A673 (cell line): Measurements from ENCODE around the gene MFN2.

Experiments used
- EZH2 ChIP-seq: fragments of 200-600 bp; sonication (generic); IDR thresholded peaks from 2 replicates; pipeline ENCODE4 v1.6.1; 2017; ENCODE audit warnings: borderline replicate concordance, low read depth, mild to moderate bottlenecking, mixed read lengths, antibody characterized with exemption, low read length; ENCODE audit not compliant: poor library complexity, severe bottlenecking
- TF ChIP-seq, protein P1 (sequence below): fragments of 300-800, 200-600 bp; sonication (generic); conservative IDR thresholded peaks from 2 replicates; pipeline ENCODE4 v1.5.1; 2017; ENCODE audit warnings: low read depth, mild to moderate bottlenecking, antibody characterized with exemption, low read length, moderate library complexity, mixed read lengths

DNA sequence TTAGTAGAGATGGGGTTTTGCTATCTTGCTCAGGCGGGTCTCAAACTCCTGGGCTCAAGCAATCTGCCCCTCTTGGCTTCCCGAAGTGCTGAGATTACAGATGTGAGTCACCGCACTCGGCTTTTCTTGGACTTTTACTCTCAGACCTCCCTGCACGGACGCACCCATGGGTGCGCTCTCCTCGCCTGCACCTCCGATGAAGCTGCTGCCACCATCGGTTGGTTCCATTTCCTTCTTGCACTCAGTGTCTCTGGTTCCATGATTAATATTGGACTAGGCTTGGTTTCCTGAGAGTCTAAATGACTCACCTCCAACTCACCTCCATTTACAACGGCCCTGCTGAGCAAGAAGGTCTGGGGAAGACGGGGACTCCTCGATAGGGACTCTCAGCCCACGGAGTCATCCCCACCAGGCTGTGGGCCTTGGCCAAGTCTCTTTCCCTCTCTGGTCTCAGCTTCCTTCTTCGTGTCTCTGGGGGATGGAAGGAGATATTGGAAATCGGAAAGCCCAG lies 76.1 kb downstream of the MFN2 start:
- TF ChIP-seq, protein P1, sequence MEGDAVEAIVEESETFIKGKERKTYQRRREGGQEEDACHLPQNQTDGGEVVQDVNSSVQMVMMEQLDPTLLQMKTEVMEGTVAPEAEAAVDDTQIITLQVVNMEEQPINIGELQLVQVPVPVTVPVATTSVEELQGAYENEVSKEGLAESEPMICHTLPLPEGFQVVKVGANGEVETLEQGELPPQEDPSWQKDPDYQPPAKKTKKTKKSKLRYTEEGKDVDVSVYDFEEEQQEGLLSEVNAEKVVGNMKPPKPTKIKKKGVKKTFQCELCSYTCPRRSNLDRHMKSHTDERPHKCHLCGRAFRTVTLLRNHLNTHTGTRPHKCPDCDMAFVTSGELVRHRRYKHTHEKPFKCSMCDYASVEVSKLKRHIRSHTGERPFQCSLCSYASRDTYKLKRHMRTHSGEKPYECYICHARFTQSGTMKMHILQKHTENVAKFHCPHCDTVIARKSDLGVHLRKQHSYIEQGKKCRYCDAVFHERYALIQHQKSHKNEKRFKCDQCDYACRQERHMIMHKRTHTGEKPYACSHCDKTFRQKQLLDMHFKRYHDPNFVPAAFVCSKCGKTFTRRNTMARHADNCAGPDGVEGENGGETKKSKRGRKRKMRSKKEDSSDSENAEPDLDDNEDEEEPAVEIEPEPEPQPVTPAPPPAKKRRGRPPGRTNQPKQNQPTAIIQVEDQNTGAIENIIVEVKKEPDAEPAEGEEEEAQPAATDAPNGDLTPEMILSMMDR: no peak
- TF ChIP-seq EZH2: no peak
